HAP-1 (cell line): ENCODE results near the gene SLC19A3.

Experiments used
- DNase-seq, 2 experiments: peaks; one replicate each; pipeline ENCODE4 v3.0.0-alpha.2; 2016 to 2020; ENCODE audit warnings: low spot score in 2 of 2
- H3K27me3 ChIP-seq: fragments of 250-450 bp; sonication (Bioruptor Pico); 2 replicates; pipeline ENCODE4 v1.5.1; 2020; ENCODE audit warnings: low read depth, mild to moderate bottlenecking, moderate library complexity
- H3K36me3 ChIP-seq: fragments of 250-450 bp; sonication (Bioruptor Pico); replicated peaks from 2 replicates; pipeline ENCODE4 v1.5.1; 2020; ENCODE audit warnings: mild to moderate bottlenecking
- H3K4me1 ChIP-seq: fragments of 250-450 bp; sonication (Bioruptor Pico); 2 replicates; pipeline ENCODE4 v1.5.1; 2020; ENCODE audit warnings: mild to moderate bottlenecking
- H3K4me3 ChIP-seq: fragments of 250-450 bp; sonication (Bioruptor Pico); 2 replicates; pipeline ENCODE4 v1.5.1; 2020; ENCODE audit warnings: mild to moderate bottlenecking, moderate library complexity
- H3K9me3 ChIP-seq: fragments of 250-450 bp; sonication (Bioruptor Pico); 2 replicates; pipeline ENCODE4 v1.5.1; 2020; ENCODE audit warnings: mild to moderate bottlenecking, moderate library complexity
- in situ Hi-C: fragments of 300-500 bp; cut with MboI; formaldehyde crosslinking; loops from 3 replicates; pipeline ENCODE4 v1.14.3; 2020; ENCODE audit warnings: low sequenced_read_pairs, inconsistent platforms, mixed read lengths

The SLC19A3 gene

GRCh38 chr2:227642656-227643055 lies 75.2 kb downstream of the SLC19A3 start:
- no peaks in the 10 kb centered on the region for H3K36me3 ChIP-seq
- H3K27me3 ChIP-seq: no peaks in the 10 kb centered on the region
- H3K4me1 ChIP-seq: no peaks in the 10 kb centered on the region
- peak in 1 of 2 experiments; percentile 19 for DNase-seq
- no peak overlapping the region for H3K4me3 ChIP-seq
- in situ Hi-C loops: no loop called here
- H3K9me3 ChIP-seq: no peaks in the 10 kb centered on the region

GRCh38 chr2:227634201-227634600 lies 83.6 kb downstream of the SLC19A3 start:
- no peaks in the 10 kb centered on the region for H3K9me3 ChIP-seq
- no peak overlapping the region for H3K4me3 ChIP-seq
- peaks cover 7% of the 10 kb centered on the region; the same call in 1 of the 2 replicates for H3K4me1 ChIP-seq
- in situ Hi-C loops: no loop called here
- DNase-seq: peak in 1 of 2 experiments; percentile 13
- H3K27me3 ChIP-seq: peaks cover 4% of the 10 kb centered on the region; the same call in 1 of the 2 replicates
- no peaks in the 10 kb centered on the region for H3K36me3 ChIP-seq
